Activated CD4-positive, alpha-beta T cell treated with anti-CD3 and anti-CD28 coated beads, Interleukin-2, amount 50 U/mL, for 48 hours (primary cell): ENCODE measurements around the gene SPEN.

ENCODE experiments used
- DNase-seq, 2 experiments: peaks; one replicate each; pipeline ENCODE4 v3.0.0-alpha.2; 2020

Gene SPEN

DNA sequence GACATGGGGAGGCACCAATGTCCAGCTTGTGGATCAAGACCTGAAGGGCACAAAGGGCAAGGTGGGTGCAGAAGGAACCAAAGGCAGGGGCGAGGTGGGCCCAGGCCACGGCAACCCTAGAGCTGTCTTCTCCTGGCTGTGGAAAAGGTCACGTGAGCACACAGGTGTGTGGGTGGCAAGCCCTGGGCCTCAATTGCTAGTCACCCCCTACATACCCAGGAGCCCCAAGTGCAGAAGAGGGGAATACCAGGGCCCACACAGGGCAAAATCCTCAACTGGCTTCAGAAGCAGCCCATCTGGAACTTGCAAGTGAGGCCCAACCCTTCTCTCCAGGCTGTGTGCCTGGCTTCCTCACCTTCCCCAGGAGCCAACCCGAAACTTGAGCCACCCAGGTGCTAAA, 102.8 kb downstream of the SPEN start:
- peak; percentile 71 to 76 for DNase-seq

DNA sequence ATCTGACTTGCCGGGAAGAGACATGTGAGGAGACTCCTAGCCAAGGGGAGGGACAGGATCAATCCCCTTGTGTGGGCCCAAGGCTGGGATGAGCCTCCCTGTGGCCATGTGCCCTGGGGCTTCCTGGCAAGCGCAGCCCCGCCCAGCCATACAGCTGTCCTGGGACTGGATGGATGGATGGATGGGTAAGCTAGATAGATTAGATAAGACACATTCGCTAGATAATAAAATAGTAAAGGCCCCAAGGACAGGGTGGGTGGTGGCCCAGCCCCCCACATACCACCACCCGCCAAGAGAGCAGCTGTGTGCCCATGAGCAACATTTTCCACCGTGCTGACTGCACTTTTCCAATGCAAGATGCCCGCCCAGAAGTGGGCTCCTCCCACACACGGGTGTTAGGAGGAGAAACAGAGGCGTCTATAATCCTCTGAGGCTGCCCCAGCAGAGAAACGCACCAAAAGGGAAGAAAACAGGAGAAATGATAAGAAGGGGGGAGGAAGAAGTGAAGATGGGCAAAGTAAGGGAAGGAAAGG, 103.3 kb downstream of the SPEN start:
- peak; percentile 84 to 88 for DNase-seq

DNA sequence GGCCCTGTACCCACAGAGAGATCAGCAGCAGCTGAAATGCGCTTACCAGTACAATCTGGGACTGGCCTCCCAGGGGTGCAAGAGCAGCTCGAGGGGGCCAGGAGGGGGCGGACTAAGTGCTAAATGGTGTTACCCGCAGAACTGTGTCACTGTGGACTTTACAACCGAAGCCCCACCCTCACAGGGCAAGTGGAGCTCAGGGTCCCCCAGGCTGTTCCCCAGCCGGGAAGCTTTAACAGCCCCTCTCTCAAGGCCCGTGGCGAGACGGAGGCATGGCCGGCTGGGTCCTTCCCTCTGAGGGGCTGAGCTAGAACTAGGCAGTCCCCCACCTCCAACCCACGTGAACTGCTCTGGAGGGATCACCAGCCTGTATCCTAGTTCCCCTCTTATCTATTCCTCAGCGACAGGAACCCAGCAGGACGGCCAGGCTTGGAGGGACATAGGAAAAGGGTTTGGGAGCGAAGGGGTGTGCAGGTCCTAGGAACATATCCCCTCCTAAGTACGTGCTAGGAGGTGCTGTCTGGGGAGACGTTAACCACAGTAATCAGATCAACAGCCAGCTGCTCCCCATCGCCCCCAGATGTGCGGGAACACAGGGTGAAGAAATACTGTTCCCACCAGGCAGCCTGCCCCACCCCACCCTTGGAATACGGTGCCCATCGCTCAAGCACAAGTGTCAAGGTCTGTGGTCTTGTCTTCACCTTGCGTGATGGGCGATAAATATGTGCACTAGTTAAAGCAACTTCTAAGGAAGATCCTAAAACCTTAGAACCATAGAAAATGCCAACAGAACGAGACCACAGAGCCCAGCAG, 104.0 kb downstream of the SPEN start:
- DNase-seq: peak; percentile 57 to 66

DNA sequence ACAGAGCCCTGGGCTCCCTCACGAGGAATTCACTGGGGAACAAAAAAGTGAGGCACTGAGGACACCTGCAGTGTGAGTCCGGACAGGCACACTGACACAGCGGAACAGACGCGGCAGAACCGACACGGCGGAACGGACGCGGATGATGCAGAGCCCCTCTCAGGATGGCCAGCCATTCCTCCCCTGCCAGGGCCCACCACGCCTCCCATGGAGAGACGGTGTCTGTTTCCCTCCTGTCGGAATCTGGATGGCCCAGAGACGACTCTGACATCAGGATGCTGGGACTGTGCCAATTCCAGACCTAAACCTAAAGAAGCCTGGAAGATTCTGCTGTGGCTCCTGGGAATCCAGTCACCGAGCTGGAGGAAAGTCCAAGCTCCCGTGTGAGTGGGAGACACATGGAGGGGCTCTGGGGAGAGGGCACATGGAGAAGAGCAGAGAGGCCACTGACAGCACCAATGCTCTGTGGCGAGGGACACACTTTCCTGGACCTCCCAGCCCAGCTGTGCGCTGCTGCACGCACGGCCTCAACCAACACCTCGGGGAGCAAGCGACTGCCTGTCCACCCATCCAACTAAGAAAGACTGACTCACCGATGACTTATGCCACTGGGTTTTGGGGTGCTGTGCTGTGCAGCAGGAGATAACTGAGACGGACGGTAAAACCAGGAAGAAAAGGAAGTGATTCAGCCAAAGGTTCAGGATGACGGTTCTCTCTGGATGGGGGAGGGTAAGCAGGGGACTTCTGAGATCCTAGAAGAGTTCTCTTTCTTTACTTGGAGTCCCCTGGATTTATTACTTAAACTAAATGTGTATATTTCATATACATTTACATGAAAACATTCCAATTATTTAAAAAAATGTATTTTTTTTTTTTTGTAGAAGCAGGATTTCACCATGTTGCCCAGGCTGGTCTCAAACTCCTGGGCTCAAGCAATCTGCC, 105.1 kb downstream of the SPEN start:
- DNase-seq: peak; percentile 50 to 65

DNA sequence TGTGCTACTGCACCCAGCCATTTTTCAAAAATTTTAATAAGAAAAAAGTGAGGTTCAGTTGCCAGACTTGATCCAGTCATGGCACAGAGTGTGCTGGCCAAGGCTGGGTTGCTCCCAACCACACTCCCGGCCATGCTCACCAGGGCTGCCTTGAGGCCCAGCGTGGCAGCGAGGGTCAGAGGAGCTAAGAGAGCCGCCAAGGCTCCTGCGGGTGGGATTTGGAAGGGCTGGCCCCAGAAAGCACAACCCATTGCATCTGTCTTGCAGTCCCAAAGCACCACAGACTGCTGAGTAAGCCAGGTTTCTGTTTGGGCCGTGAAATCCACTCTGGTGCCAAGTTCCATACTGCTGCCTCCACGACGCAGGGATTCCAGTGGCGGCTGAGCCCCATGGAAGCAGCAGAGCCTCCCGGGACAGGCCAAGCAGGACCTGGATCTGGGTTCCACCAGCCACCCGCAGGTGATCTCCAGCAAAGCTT, 105.8 kb downstream of the SPEN start:
- DNase-seq: no peak

DNA sequence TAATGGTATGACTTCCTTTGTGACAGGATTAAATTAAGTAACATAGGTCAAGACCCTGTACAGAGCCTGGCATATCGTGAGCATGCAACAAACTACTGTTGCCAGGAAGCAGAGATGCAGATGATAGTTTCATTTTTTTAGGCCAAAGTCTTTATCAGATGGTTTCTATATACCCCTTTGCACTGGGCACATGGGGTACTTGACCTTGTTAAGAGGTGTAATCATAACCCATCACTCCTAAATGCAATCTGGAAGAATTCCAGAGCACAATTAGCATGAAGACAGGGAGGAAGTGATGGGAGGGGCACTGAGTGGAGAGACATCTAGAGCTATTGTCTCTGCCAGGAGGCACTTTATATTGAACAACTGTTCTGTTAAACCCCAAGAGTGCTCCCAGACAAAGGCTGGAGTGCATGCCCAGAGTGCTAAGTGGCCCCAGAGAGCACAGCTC, 106.3 kb downstream of the SPEN start:
- no peak for DNase-seq

DNA sequence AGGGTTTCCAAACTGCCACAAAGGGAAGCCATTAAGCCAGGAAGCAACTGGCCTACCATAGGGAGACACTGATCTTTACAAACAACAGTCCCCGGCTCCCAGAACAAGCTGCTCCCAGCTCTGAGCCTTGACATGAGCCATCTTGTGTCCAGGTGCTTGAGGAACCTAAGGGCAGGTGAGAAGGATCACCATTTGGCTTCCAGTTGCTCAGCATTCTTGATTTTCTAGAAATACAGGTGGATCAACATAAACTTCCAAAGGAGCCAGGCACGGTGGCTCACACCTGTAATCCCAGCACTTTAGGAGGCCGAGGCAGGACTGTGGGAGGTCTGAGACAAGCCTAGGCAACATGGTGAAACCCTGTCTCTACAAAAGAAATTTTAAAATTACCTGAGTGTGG, 106.8 kb downstream of the SPEN start:
- DNase-seq: no peak

DNA sequence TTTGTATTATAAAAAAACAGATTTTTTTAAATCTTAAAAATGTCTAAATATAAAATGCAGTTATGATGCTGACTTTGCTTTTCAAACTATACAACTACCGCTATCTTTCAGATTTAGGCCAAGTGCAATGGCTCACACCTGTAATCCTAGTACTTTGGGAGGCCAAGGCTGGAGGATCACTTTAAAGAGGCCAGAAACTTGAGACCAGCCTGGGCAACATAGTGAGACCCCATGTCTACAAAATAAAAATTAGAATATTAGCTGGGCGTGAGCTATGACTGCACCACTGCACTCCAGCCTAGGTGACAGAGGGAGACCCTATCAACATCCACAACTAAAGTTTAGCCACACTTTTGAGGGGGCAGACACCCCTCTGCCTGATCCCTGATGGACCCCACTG, 108.0 kb downstream of the SPEN start:
- no peak for DNase-seq

DNA sequence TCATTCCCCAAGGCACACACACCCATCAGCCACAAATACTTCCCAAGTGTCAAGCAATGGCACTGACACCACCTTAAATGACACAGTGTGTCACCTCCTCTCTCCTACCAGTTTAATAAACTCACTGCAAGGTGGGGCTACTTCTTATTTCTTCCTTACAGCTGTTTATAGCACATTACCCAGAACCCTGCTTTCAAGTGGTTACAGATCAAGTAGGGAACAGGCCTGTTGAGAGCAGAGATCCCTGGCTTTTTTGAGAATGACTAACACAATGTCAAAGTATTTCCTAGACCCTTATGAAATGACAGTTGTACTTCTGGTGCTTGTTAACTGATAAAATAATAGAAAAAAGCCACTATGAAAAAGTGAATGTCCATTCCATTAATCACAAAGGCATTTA, 108.6 kb downstream of the SPEN start:
- no peak for DNase-seq

DNA sequence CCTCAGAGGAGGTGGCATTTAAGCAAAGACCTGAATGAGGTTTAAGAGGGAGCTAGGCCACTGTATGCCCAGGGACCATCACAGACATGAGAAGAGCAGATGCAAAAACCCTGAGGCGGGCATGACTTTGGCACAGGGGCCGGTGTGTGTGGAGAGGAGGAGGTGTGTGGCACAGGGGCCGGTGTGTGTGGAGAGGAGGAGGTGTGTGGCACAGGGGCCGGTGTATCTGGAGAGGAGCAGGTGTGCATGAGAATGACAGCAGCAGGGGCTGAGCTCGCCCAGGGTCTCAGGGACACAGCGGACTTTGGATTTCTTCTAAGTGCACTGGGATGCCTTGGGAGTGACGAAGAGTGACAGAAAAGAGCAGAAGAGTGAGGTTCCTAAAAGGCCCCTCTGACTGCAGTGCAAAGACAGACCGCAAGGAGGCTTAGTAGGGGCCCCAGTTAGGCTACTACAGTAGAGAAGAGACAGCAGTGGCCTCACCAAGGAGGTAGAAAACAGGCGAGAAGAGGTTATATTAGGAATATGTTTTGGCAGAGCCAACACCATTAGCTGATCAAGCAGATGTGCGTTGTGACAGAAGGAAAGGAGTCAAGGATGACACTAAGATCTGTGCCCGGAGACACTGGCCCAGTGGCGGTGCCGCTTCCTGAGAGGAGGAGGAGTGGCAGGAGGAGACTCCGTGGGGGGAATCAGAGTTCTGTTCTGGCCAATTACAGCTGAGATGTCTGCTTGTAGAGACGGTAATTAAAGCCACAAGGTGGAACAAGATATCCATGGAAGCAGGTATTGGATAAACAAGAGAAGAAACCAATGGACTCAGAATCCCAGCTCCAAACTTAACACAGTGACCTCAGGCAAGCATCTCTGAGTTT, 110.0 kb downstream of the SPEN start:
- no peak for DNase-seq

DNA sequence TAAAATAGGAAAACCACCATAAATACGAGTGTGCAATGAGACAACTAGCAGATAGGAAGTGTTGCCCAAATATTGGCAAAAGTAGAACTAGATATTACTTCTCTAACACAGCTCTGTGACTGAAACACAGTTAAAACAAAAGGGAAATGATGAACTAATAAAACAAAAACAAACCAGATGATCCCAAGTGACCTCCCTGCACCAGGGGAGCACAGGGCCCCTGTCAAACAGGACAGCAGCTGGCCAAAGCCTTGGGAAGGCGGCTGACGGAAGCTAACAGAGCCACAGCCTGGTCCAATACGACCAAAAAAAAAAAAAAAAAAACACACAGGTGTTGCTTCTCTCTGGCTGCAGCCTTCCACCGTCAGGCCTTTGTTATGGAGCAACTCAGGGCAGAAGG, 110.6 kb downstream of the SPEN start:
- DNase-seq: no peak

DNA sequence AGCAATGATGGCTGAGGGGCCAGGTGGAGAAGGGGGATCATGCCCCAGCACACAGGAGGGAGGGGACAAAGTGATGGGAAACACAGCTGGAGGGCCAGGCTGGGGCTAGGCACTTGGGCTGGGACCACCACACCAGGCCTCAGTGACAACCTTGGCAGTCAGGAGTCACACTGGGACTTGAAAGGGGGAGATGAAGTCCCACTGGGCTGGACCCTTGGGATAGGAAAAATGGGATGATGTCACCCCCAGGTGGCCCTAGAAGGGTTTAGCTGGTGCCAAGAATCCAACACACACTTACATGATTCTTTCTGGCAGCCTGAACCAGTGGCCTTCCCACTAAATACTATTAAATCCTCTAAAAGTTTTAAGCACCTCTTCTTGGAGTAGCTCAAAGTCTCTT, 111.3 kb downstream of the SPEN start:
- DNase-seq: no peak

DNA sequence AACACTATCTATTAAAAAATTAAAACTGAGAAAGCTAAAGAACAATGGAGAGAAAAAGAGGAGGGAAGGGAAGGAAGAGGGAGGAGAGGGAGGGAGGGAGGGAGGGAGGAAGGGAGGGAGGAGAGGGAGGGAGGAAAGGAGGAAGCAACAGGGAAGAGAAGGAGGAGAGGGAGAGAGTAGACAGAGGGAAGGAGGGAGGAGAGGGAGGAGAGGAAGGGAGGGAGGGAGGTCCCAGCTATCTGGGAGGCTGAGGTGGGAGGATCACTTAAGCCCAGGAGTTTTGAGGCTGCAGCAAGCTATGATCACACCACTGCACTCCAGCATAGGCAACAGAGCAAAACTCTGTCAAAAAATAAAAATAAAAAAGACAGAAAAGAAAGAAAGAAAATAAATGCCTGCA, 111.9 kb downstream of the SPEN start:
- DNase-seq: no peak

DNA sequence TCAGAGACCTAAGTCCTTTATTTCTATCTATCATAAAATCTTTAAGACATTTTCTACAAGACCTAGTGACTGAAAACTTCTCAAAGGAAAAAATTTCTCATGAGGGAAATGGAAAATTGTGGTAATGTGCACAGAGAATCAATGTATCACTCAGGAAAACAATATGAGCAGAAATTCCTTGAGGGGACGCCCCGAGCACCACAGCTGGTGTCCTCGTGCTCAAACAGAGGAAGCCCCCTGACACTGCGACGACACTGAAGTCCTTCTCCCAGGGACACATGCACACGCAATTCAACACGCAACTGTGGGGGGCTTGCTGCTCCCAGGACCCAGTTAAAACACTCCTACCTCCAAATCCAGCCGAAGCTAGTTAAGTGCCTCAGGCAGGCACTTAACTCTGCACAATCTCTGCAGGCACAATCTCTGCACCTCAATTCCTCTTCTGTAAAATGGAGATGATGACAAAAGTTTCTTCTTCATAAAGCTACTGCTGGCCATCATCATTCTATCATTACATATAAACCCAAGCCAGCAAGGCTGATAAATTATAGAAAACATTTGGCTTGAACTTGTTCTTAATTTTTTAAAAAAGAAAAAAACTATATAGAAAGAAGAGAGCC, 112.4 kb downstream of the SPEN start:
- peak; percentile 46 to 57 for DNase-seq

DNA sequence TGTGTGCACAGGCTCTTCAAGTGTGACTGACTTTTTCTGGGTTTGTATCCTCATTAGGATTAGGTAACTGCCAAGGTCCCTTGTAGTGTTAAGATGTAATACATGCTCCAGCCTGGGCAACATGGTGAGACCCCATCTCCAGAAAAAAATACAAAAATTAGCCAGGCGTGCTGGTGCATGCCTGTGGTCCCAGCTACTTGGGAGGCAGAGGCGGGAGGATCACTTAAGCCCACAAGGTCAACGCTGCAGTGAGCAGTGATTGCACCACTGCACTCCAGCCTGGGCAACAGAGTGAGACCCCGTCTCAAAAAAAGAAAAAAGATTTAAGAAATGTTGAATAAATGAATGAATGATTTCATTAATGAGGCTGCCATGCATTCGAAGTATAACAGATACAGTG, 113.3 kb downstream of the SPEN start:
- no peak for DNase-seq

DNA sequence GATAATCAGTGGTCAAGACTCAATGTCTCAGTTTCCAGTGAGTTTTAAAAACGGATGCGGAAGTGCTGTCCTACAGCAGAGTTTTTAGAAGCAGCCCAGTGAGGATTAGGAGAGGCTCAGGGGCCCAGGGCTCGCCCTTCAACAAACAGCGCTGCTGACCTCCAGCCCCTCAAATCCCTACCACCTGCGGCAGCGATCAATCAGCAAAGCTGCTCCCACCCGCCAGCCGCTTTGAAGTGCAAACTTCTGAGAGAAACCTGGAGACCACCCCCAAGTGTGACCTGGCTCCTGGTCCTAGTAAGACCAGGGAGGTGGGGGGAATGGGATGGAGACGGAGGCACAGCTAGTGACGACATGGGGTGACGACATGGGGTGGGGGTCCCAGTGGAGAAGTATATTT, 114.0 kb downstream of the SPEN start:
- no peak for DNase-seq

DNA sequence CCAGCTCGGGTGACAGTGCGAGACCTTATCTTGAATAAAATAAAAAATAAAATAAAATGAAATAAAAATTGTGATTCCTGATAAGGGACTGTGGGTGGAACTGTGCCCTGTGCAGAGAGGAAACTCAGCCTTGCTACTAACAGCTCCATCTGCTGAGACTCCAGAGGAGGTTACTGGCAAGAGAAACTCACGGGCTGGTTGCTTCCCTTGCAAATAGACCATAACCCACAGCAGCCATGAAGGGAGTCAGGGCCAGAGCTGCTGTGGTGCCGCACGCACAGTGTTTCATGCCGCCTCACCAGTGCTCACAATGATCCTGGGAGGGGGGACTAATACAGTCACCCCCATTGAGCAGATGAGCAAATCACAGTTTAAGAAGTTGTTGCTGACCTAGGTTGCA, 114.7 kb downstream of the SPEN start:
- no peak for DNase-seq

DNA sequence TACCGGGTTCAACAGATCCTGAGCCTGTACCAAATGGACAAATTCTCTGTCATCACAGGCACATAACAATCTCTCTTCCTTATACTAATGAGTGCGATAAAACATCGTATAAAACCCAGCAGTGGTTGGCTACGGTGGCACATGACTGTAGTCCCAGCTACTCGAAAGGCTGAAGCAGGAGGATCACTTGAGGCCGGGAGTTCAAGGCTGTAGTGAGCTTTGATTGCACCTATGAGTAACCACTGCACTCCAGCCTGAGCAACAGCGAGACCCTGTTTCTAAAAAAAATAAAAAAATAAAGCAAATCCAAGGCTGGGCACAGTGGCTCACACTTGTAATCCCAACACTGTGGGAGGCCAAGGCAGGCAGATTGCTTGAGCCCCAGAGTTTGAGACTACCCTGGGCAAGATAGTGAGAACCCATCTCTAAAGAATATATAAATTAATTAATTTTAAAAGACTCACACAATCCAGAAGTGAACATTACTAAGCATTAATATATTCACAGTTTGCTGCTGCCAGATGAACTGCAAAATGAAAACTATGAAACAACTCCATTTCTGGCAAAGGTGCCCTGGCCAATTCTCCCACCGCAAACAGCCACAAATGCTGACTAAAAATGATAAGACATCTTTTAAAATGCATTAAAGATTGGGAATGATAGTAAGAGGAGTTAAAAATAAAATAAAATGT, 115.3 kb downstream of the SPEN start:
- no peak for DNase-seq

DNA sequence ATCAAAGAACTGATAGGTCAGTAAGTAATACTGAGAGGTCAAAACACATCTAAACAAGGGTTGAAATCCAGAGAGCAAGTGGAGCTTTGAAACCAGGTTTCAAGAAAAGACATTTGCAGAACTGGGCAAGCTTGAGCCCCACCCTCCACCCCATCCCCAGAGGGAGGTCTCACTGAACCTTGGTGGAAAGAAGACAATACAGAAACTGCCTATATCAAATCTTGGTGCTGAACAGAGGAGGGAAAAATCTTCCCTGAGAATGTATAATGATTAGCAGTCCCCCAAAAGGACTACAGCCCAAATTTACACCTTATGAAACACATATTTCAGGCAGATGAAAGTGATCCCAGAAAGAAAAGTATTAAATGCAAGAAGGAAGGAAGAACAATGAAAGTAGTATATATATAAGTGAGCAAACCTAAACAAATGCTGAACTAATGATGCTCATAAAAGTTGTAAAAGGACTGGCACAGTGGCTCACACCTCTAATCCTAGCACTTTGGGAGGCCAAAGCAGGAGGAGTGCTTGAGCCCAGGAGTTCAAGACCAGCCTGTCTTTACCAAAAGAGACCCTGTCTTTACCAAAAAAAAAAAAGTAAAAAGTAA, 116.0 kb downstream of the SPEN start:
- DNase-seq: no peak

DNA sequence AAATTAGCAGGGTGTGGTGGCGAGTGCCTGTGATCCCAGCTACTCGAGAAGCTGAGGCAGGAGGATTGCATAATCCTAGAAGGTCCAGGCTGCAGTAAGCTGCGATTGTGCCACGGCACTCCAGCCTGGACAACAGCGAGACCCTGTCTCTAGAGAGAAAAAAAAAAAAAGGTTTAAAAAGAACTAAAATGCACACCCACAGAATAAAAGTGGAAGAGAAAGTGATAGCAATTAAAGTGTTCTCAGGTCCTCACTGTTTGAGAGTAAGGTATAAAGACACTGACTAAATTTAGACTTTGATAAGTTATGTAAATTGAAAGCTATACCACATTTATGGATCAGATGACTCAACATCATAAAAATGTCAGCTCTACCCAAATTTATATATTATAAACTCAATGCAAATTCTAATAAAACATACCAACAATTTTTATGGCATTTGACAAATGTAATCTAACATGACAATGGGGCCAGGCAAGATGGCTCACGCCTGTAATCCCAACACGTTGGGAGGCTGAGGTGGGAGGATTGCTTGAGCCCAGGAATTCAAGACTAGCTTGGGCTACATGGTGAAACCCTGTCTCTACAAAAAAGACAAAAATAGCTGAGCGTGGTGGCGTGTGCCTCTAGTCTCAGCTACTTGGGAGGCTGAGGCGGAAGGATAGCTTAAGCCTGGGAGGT, 116.6 kb downstream of the SPEN start:
- no peak for DNase-seq
